Measurements from ENCODE around the gene SLC45A1. TPM values are rescaled to one million over a fixed set of nuclear protein-coding genes. Genes with fewer than 3 reads are reported as not detected.

SLC45A1 gene
- total RNA-seq: 11.3 and 14.6 TPM in 2 replicates

DNA sequence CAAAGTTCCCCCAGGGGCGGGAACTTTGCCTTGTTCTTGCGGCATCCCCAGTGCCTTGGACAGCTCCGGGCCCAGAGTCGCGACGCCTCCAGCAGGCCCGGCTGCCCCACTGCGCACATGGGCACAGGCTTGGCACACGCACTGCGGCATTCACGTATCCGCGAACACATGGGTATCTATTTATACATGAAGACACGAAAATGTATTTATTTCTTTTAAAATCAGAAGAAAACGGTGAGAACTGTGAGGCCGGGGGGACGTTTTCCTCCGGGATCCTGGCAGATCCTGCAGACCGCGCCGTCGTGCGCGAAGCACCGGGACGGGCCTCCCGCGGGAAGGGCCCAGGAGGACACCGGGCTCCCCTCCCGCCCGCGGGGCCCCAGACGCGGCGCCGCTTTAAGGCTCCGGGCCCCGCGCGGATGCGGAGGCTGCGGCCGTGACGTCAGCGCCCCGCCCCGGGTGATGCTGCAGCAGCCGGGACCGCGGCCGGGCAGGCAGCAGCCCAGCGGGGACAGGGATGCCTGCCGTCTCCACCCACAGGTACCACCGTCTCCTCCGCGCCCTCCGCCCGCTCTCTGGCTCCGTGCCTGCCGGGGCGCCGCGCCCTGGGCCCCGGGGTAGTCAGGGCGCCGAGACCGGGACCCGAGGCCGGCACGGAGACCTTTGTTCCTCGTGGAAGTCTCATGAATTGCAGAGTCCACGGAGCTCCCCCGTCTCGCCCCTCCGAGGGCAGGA lies at the start of gene SLC45A1:
TSS of gene SLC45A1 (plus strand) at position 468 of the 735 bp plus-strand sequence. CDS start 6,216 bp downstream, outside the sequence.

Measured in cardiac atrium fibroblast (primary cell).